ENCODE results near the gene TRIM44.

DNA sequence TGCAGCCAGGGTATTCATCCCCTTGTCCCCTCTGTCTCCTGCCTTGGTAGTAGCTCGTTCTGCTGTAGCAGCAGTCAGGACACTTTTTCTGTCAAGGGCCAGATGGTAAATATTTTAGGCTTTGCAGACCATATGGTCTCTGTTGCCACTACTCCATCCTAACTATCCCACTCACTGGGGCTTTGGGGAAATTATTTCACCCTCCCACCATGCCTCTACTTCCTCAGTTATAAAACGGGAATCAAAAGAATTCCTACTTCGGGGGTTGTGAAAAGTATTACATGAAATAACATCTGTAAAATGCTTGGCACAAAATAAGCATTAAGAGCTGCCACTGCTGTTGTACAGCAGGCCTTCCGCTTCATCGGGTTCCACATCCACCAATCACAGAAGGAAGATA is 191.4 kb downstream of the TRIM44 start:
- TF ChIP-seq, protein P1, sequence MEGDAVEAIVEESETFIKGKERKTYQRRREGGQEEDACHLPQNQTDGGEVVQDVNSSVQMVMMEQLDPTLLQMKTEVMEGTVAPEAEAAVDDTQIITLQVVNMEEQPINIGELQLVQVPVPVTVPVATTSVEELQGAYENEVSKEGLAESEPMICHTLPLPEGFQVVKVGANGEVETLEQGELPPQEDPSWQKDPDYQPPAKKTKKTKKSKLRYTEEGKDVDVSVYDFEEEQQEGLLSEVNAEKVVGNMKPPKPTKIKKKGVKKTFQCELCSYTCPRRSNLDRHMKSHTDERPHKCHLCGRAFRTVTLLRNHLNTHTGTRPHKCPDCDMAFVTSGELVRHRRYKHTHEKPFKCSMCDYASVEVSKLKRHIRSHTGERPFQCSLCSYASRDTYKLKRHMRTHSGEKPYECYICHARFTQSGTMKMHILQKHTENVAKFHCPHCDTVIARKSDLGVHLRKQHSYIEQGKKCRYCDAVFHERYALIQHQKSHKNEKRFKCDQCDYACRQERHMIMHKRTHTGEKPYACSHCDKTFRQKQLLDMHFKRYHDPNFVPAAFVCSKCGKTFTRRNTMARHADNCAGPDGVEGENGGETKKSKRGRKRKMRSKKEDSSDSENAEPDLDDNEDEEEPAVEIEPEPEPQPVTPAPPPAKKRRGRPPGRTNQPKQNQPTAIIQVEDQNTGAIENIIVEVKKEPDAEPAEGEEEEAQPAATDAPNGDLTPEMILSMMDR (conservative IDR thresholded peaks at IDR 0.05; ENCODE audit: low read length): no peak
- no peak for TF ChIP-seq EZH2phosphoT487 (IDR thresholded peaks at IDR 0.05; ENCODE audit: borderline replicate concordance, low read depth, low read length)
